Gastrocnemius medialis (tissue), 4 donors: ENCODE data around the gene USP46. TPM values are rescaled to one million over a fixed set of nuclear protein-coding genes. Genes with fewer than 3 reads are reported as not detected.

Source experiments
- ATAC-seq, 2 donors: fragments of 150-250 bp; one replicate each; pipeline ENCODE4 v1.9.1; 2016
- DNase-seq, 2 donors: peaks; one replicate each; pipeline ENCODE4 v3.0.0-alpha.2; 2019
- H3K27ac ChIP-seq, 4 donors: fragments of 200-600 bp; sonication (generic); 1 replicate in 1 of 4; 2 replicates in 3 of 4; pipeline ENCODE4 v1.5.1; 2016 to 2018; ENCODE audit warnings: mild to moderate bottlenecking in 2 of 4, moderate library complexity in 1 of 4
- H3K27me3 ChIP-seq, 3 donors: fragments of 200-600 bp; sonication (generic) in 2 of 3; 1 replicate in 1 of 3; 2 replicates in 2 of 3; pipeline versions ENCODE4 v1.5.1 to v1.6.0; 2016 to 2019; ENCODE audit warnings: mild to moderate bottlenecking in 1 of 3, moderate library complexity in 1 of 3
- H3K36me3 ChIP-seq, 2 donors: fragments of 200-600 bp; sonication (generic) in 1 of 2; one replicate each; pipeline ENCODE4 v1.5.1; 2017 to 2018
- H3K4me1 ChIP-seq, 2 donors: fragments of 200-600 bp; sonication (generic) in 1 of 2; one replicate each; pipeline ENCODE4 v1.5.1; 2016 to 2017; ENCODE audit warnings: mild to moderate bottlenecking in 2 of 2
- H3K4me3 ChIP-seq, 4 donors: fragments of 200-600 bp; sonication (generic) in 3 of 4; 1 replicate in 1 of 4; 2 replicates in 3 of 4; pipeline ENCODE4 v1.5.1; 2016 to 2019; ENCODE audit warnings: mild to moderate bottlenecking in 2 of 4
- H3K9me3 ChIP-seq, 3 donors: fragments of 200-600 bp; sonication (generic) in 2 of 3; 1 replicate in 1 of 3; 2 replicates in 2 of 3; pipeline ENCODE4 v1.5.1; 2016 to 2019
- POLR2A ChIP-seq, 2 donors: fragments of 450-650 bp; IDR thresholded peaks; one replicate each; pipeline ENCODE4 v1.6.1; 2017; ENCODE audit warnings: antibody characterized with exemption in 2 of 2, mild to moderate bottlenecking in 2 of 2, moderate library complexity in 2 of 2
- in situ Hi-C, 4 donors: fragments of 200-750 bp; cut with MboI; loops; one replicate each; pipeline versions ENCODE4 v1.15.0 to v1.8.0; 2017; ENCODE audit warnings: low sequenced_read_pairs in 4 of 4
- intact Hi-C: fragments of 100-400 bp; cut with DNase I; formaldehyde crosslinking; loops from one replicate; pipeline ENCODE4 v1.15.1; 2023; ENCODE audit warnings: low total_unique reads
- total RNA-seq, 4 donors: library from RNA; depleted of rRNA; stranded (reverse); fragments of >200 nt; gene quantifications; one replicate each; pipeline versions ENCODE4 v1.1.0 to v1.2.3, GENCODE V29; 2016
- TF ChIP-seq, protein P1 (sequence below), 5 experiments: fragments of 450-650 bp in 3 of 5; fragments of 200-600 bp in 2 of 5; sonication (generic) in 2 of 5; IDR thresholded peaks in 4 of 5; conservative IDR thresholded peaks in 1 of 5; 1 replicate in 4 of 5; 2 replicates in 1 of 5; pipeline ENCODE4 v1.5.1; 2016 to 2019; ENCODE audit warnings: antibody characterized with exemption in 5 of 5, mild to moderate bottlenecking in 3 of 5, moderate library complexity in 3 of 5

The USP46 gene
- total RNA-seq, 4 donors from 2014 or later: 8.9 to 13.2 (median 11.8) TPM

DNA sequence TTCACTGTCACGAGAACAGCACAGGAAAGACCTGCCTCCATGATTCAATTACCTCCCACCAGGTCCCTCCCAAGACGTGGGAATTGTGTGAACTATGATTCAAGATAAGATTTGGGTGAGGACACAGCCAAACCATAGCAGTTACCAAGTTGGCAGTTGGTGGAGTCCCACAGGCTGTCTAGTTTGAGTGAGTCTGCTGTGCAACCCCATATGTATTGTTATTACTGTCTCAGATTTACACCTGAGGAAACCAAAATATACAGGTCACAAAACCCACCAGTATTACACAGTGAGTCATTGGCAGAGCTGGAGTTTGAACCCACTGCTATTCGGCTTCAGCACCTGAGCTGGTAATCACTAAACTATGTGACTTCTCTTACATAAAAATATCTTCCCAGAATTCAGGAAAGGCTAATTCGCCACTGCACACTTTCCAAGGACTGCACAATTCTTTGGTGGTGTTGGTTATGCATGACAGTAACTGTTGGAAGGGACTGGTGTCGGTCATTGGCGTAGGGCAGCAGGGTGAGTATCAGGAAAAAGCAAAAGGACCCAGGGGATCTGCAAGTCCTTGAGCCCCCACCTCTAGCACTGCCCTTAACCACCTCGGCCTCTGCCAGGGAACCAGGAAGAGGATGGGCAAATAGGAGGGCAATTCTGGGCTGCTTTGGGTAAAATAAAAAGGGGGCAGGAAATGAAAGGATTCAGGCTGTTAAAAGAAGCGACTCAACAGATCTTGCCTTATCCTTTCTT lies 110.1 kb downstream of the USP46 start:
- H3K4me1 ChIP-seq: peaks cover 0 to 13% of the 10 kb centered on the region in 2 donors
- H3K27ac ChIP-seq: no peak overlapping the region
- in situ Hi-C loops (loop anchor here (5.0 to 25.0 kb wide), 5 partner anchors 116 to 1688 kb away; partner anchors contain the start of gene PDGFRA (in 1 of the 4)), intact Hi-C loops (loop anchor here (5.0 kb wide), 1 partner anchor 313 kb away; the partner anchor contains the start of gene RASL11B)
- H3K4me3 ChIP-seq: no peak overlapping the region
- no peaks in the 10 kb centered on the region for H3K27me3 ChIP-seq
- no peak for TF ChIP-seq POLR2A (IDR thresholded peaks at IDR 0.05)
- H3K36me3 ChIP-seq: no peaks in the 10 kb centered on the region
- ATAC-seq (no peak), DNase-seq (no peak)
- H3K9me3 ChIP-seq: no peaks in the 10 kb centered on the region

DNA sequence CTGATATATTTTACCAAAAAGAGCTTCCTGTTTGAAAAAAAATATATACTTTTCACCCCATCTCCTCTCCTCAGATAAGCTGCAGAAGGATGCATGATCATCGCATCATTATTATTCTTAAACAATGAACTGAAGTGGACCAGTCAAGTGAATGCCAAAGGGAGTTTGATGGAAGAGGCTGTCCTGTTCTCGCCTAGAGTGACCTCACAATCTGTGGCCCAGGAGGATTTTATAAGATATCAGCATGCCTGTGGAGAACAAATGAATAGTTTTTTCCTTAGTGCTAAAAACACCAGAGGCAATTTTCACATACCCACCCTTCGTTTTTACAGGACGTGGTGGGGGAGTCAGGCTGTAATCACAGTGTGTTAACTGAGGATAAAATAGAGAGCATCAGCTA lies 112.7 kb downstream of the USP46 start:
- Histone ChIP-seq H3K4me3 (no peak overlapping the region), H3K27ac (no peak overlapping the region), H3K36me3 (no peaks in the 10 kb centered on the region), H3K4me1 (peaks cover 0 to 8% of the 10 kb centered on the region in 2 donors), H3K9me3 (no peaks in the 10 kb centered on the region), H3K27me3 (no peaks in the 10 kb centered on the region)
- intact Hi-C loops: loop anchor here (5.0 kb wide), 1 partner anchor 316 kb away; the partner anchor contains the start of gene RASL11B
- in situ Hi-C loops: loop anchor here (5.0 to 25.0 kb wide), 5 partner anchors 118 to 1691 kb away; partner anchors contain the start of gene PDGFRA (in 1 of the 4)
- TF ChIP-seq, protein P1, sequence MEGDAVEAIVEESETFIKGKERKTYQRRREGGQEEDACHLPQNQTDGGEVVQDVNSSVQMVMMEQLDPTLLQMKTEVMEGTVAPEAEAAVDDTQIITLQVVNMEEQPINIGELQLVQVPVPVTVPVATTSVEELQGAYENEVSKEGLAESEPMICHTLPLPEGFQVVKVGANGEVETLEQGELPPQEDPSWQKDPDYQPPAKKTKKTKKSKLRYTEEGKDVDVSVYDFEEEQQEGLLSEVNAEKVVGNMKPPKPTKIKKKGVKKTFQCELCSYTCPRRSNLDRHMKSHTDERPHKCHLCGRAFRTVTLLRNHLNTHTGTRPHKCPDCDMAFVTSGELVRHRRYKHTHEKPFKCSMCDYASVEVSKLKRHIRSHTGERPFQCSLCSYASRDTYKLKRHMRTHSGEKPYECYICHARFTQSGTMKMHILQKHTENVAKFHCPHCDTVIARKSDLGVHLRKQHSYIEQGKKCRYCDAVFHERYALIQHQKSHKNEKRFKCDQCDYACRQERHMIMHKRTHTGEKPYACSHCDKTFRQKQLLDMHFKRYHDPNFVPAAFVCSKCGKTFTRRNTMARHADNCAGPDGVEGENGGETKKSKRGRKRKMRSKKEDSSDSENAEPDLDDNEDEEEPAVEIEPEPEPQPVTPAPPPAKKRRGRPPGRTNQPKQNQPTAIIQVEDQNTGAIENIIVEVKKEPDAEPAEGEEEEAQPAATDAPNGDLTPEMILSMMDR (IDR thresholded peaks at IDR 0.05 in 4 of 5, conservative IDR thresholded peaks at IDR 0.05 in 1 of 5): no peak
- no peak for TF ChIP-seq POLR2A (IDR thresholded peaks at IDR 0.05)
- DNase-seq: no peak
- no peak for ATAC-seq

DNA sequence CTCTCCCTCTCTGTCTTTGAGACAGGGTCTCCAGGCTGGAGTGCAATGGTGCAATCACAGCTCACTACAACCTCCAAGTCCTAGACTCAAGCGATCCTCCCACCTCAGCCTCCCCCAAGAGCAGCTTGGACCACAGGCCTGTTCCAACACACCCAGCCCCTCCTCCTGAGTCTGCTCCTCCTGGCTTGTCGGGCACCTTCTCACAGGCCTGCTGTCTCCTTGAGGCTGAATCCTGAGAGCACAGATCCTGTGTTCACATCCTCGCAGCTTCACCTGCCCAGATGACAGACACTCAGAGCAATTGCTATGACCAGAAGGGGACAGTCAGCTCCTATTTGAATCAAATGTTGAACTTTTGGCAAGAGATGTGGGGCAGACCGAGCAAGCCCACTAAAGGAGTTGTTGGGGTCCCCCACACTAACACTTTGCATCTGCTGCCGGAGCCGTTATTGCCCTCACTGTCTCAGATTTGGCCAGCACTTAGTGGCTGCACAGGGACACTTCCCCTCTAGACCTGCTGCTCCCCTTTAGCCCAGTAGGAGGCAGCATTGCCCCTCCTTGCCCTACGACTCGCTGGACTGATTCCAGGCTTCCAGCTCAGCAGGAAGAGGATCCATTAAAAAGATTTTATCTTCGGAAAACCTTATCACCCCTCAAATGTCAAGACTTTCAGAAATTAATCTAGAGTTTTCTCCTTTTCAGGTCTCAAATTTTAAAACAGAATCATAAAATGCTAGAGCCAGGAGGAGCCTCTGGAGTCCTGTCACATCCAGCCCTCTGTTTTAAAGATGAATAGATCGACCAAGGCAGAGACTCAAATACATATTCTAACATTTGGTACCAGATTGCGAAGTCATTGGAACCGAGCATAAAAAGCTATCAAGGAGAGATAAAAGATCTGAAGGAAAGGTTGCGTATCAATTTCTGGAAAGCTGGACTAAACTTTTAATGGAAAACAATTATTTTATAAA lies 113.7 kb downstream of the USP46 start:
- Histone ChIP-seq H3K27me3 (no peaks in the 10 kb centered on the region), H3K4me3 (no peak overlapping the region), H3K27ac (no peak overlapping the region), H3K36me3 (no peaks in the 10 kb centered on the region), H3K4me1 (peaks cover 0 to 5% of the 10 kb centered on the region in 2 donors), H3K9me3 (no peaks in the 10 kb centered on the region)
- intact Hi-C loops (loop anchor here (2.0 to 5.0 kb wide), 3 partner anchors 119 to 437 kb away; partner anchors contain the start of gene RASL11B), in situ Hi-C loops (loop anchor here (5.0 to 25.0 kb wide), 5 partner anchors 119 to 1692 kb away; partner anchors contain the start of gene PDGFRA (in 1 of the 4))
- TF ChIP-seq, protein P1 (IDR thresholded peaks at IDR 0.05 in 4 of 5, conservative IDR thresholded peaks at IDR 0.05 in 1 of 5): peak; percentile 73 to 94 (median 87)
- TF ChIP-seq POLR2A (IDR thresholded peaks at IDR 0.05): no peak
- DNase-seq (peak; percentile 31 to 55), ATAC-seq (peak; percentile 81 to 90)

Other genes starting within 250 kb of the USP46 start
- gene ERVMER34-1, start 92.1 kb upstream of the USP46 start, total RNA-seq: not detected
- gene RASL11B, start 203.0 kb upstream of the USP46 start, total RNA-seq: under 1 TPM in 1 of 4 donors, not detected in 3; 0.18 TPM